ENCODE results near the gene MADD. TPM values are rescaled to one million over a fixed set of nuclear protein-coding genes. Genes with fewer than 3 reads are reported as not detected.

The MADD gene
- total RNA-seq, result 10 to 100 TPM; 54.4 to 67.3 TPM

- H3K9me3 Mint-ChIP-seq (ENCODE audit: low read depth), result no peaks in the 10 kb centered on the region
- peak within 1 kb of the TSS; percentile 98 for H3K27ac Mint-ChIP-seq
- DNase-seq (peak; percentile 94), ATAC-seq (peak; percentile 80)
- ChIA-PET POLR2A (interaction anchor here (1.0 kb wide), 1 partner anchor 55 kb away, joined by 4 read pairs; the partner anchor contains the start of gene DDB2), CTCF (interaction anchor here (1.7 kb wide), 1 partner anchor 21 kb away, joined by 11 read pairs; the partner anchor contains the start of gene ACP2)
- H3K4me1 Mint-ChIP-seq, result peaks cover 55% of the 10 kb centered on the region
- H3K27me3 Mint-ChIP-seq, result no peaks in the 10 kb centered on the region
- intact Hi-C loops (cut with DNase I, micrococcal nuclease), result loop anchor here (1.0 to 10.0 kb wide), 15 partner anchors 22 to 923 kb away; partner anchors contain the start of genes ACP2 (in 2 of the 2), FNBP4 (in 2 of the 2), SLC39A13 (in 2 of the 2) and ARHGAP1 (in 1 of the 2)
- peak within 1 kb of the TSS; percentile 76 for H3K4me3 Mint-ChIP-seq
- peaks cover 8% of the 10 kb centered on the region for H3K36me3 Mint-ChIP-seq (ENCODE audit: low read depth)
Measured at GRCh38 chr11:47269829-47270305, at the start of gene MADD. Gene MADD (plus strand): TSS chr11:47270133.

DNA sequence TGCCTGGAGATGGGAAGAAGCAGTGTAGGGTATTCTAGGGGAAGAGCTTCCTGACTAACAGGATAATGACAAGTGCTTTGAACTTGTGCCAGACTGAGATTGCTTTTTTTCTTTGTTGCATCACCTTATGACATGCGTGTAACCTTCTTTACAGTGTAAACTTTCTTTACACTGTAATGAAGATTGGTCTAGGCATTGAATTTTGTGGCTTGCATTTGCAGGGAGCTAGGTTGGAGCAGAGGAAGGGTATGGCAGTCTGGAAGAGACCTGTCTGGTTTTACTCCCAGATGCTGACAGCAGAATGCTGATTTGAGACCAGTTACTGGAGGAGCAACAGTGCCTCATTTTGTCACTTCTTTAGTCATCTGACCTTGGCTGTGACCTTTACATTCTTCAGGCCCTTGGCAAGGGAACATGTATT is 49.5 kb upstream of the MADD start:
- Mint-ChIP-seq H3K4me3 (no peak overlapping the region), H3K4me1 (peaks cover 44% of the 10 kb centered on the region)
- POLR2A ChIA-PET, result interaction anchor here (0.6 to 1.2 kb wide), 4 partner anchors 17 to 42 kb away, joined by 3 to 5 read pairs (median 3); partner anchors contain the start of gene ACP2

GRCh38 chr11:47222696-47223095 is 47.2 kb upstream of the MADD start:
- POLR2A ChIA-PET, result no interaction called here
- CTCF ChIA-PET, result interaction anchor here (1.4 to 3.1 kb wide), 2 partner anchors 12 to 26 kb away, joined by 4 to 13 read pairs; partner anchors contain the start of gene ACP2
- no peaks in the 10 kb centered on the region for H3K9me3 Mint-ChIP-seq (ENCODE audit: low read depth)
- intact Hi-C loops (cut with DNase I, micrococcal nuclease), result no loop called here
- H3K4me1 Mint-ChIP-seq, result peaks cover 48% of the 10 kb centered on the region
- H3K27ac Mint-ChIP-seq, result no peak overlapping the region
- no peak for DNase-seq
- no peaks in the 10 kb centered on the region for H3K27me3 Mint-ChIP-seq
- H3K4me3 Mint-ChIP-seq, result no peak overlapping the region
- H3K36me3 Mint-ChIP-seq (ENCODE audit: low read depth), result peaks cover 71% of the 10 kb centered on the region
- ATAC-seq, result no peak

More for the DNA sequence above, 49.5 kb upstream of the MADD start:
- Mint-ChIP-seq H3K27ac (peak overlapping the region; percentile 66), H3K27me3 (no peaks in the 10 kb centered on the region), H3K9me3 (ENCODE audit: low read depth) (no peaks in the 10 kb centered on the region), H3K36me3 (ENCODE audit: low read depth) (peaks cover 70% of the 10 kb centered on the region)
- peak; percentile 17 for ATAC-seq
- CTCF ChIA-PET, result interaction anchor here (0.8 to 3.1 kb wide), 2 partner anchors 15 to 192 kb away, joined by 3 to 13 read pairs; no protein-coding TSS in a partner anchor
- no peak for DNase-seq
- intact Hi-C loops (cut with DNase I, micrococcal nuclease), result no loop called here

GRCh38 chr11:47225552-47226400 is 44.2 kb upstream of the MADD start:
- Mint-ChIP-seq H3K36me3 (ENCODE audit: low read depth) (peaks cover 65% of the 10 kb centered on the region), H3K4me1 (peaks cover 26% of the 10 kb centered on the region), H3K9me3 (ENCODE audit: low read depth) (no peaks in the 10 kb centered on the region), H3K4me3 (peak overlapping the region; percentile 28), H3K27ac (peak overlapping the region; percentile 84), H3K27me3 (no peaks in the 10 kb centered on the region)
- ChIA-PET CTCF (no interaction called here), POLR2A (interaction anchor here (0.6 kb wide), 2 partner anchors 32 to 342 kb away, joined by 3 to 11 read pairs; no protein-coding TSS in a partner anchor)
- intact Hi-C loops (cut with DNase I, micrococcal nuclease), result loop anchor here in 1 of 2 experiments (1.0 kb wide), 1 partner anchor 9 kb away; no protein-coding TSS in a partner anchor
- ATAC-seq (peak; percentile 98), DNase-seq (peak; percentile 60)

GRCh38 chr11:47229161-47229560 is 40.8 kb upstream of the MADD start:
- Mint-ChIP-seq H3K9me3 (ENCODE audit: low read depth) (no peaks in the 10 kb centered on the region), H3K27ac (no peak overlapping the region), H3K36me3 (ENCODE audit: low read depth) (peaks cover 58% of the 10 kb centered on the region), H3K4me1 (peaks cover 28% of the 10 kb centered on the region), H3K4me3 (no peak overlapping the region), H3K27me3 (no peaks in the 10 kb centered on the region)
- POLR2A ChIA-PET, result no interaction called here
- intact Hi-C loops (cut with DNase I, micrococcal nuclease), result no loop called here
- no peak for DNase-seq
- no peak for ATAC-seq
- CTCF ChIA-PET, result interaction anchor here (1.4 kb wide), 1 partner anchor 15 kb away, joined by 3 read pairs; no protein-coding TSS in a partner anchor

DNA sequence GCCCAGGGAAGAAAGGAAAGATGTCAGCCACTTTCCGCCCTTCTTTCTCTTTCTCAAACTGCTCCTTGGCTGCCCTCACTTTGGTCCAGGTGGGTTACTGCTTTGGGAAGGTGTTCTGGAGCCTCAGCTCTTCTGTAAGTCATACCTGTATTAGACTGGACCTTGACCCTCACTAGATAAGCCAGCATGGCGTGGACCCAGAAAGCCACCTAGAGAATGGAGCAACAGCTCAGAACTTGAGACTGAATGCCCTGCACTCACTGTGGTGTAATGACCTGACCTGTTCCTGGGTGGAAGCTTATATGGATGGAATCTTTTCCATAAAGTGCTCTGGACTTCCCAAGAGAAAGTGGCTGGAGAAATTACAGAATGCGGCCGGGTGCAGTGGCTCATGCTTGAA is 36.9 kb upstream of the MADD start:
- H3K4me1 Mint-ChIP-seq, result peaks cover 28% of the 10 kb centered on the region
- no peaks in the 10 kb centered on the region for H3K27me3 Mint-ChIP-seq
- ATAC-seq, result no peak
- H3K36me3 Mint-ChIP-seq (ENCODE audit: low read depth), result peaks cover 53% of the 10 kb centered on the region
- no peaks in the 10 kb centered on the region for H3K9me3 Mint-ChIP-seq (ENCODE audit: low read depth)
- ChIA-PET CTCF (interaction anchor here (0.6 to 2.2 kb wide), 5 partner anchors 16 to 180 kb away, joined by 3 to 11 read pairs (median 5); partner anchors contain the start of gene ACP2), POLR2A (interaction anchor here (0.5 to 1.3 kb wide), 3 partner anchors 9 to 361 kb away, joined by 3 to 4 read pairs (median 3); partner anchors contain the start of genes C1QTNF4 and DDB2)
- DNase-seq, result no peak
- no peak overlapping the region for H3K27ac Mint-ChIP-seq
- intact Hi-C loops (cut with DNase I, micrococcal nuclease), result no loop called here
- H3K4me3 Mint-ChIP-seq, result no peak overlapping the region

DNA sequence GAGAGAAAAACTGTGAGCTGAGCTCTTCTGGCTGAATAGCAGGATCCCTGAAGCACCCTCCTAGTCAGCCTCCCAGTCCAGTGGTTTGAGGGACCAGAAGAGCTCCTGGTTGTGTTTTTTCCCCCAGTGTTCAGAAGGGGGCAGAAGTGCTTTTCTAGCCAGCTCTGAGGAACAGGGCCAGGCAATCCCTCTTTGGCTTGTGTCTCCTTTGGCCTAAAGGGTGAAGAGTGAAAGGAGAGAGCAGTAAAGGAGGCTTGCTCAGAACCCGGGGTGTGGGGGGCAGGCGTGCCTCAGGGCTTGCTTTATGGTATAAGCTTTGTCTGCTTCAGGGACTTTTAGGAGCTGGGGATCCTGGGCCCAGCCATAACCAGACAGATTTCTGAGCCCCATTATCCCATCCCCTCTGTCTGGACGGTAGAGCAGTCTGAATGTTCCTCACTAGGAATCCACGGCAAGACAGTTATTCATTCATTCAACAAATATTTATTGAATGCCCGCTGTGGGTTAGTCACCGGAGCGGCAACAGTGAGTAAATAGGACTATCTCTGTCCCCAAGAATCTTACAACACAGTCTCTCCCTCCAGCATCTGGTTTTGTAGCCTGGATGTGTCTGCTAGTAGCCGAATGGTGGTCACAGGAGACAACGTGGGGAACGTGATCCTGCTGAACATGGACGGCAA is 35.8 kb upstream of the MADD start:
- POLR2A ChIA-PET, result interaction anchor here (0.9 to 2.3 kb wide), 5 partner anchors 10 to 38 kb away, joined by 3 to 15 read pairs (median 4); partner anchors contain the start of genes ACP2 and DDB2
- Mint-ChIP-seq H3K9me3 (ENCODE audit: low read depth) (no peaks in the 10 kb centered on the region), H3K4me1 (peaks cover 28% of the 10 kb centered on the region), H3K4me3 (no peak overlapping the region), H3K36me3 (ENCODE audit: low read depth) (peaks cover 53% of the 10 kb centered on the region), H3K27me3 (no peaks in the 10 kb centered on the region), H3K27ac (peak overlapping the region; percentile 81)
- intact Hi-C loops (cut with DNase I, micrococcal nuclease), result no loop called here
- CTCF ChIA-PET, result interaction anchor here (0.7 to 2.2 kb wide), 8 partner anchors 9 to 333 kb away, joined by 3 to 13 read pairs (median 4); no protein-coding TSS in a partner anchor
- peak; percentile 31 for ATAC-seq
- DNase-seq, result peak; percentile 25

- peak; percentile 62 for DNase-seq
- peak overlapping the region; percentile 25 for H3K4me3 Mint-ChIP-seq
- H3K9me3 Mint-ChIP-seq (ENCODE audit: low read depth), result no peaks in the 10 kb centered on the region
- CTCF ChIA-PET, result interaction anchor here (0.6 to 2.2 kb wide), 5 partner anchors 14 to 91 kb away, joined by 3 to 13 read pairs (median 4); no protein-coding TSS in a partner anchor
- peak; percentile 71 for ATAC-seq
- H3K27ac Mint-ChIP-seq, result peak overlapping the region; percentile 81
- intact Hi-C loops (cut with DNase I, micrococcal nuclease), result no loop called here
- no peaks in the 10 kb centered on the region for H3K27me3 Mint-ChIP-seq
- H3K36me3 Mint-ChIP-seq (ENCODE audit: low read depth), result peaks cover 55% of the 10 kb centered on the region
- POLR2A ChIA-PET, result interaction anchor here (1.5 to 2.3 kb wide), 2 partner anchors 14 to 20 kb away, joined by 10 to 15 read pairs; partner anchors contain the start of genes ACP2 and DDB2
- peaks cover 28% of the 10 kb centered on the region for H3K4me1 Mint-ChIP-seq
Measured at GRCh38 chr11:47234669-47235100, 35.2 kb upstream of the MADD start.

DNA sequence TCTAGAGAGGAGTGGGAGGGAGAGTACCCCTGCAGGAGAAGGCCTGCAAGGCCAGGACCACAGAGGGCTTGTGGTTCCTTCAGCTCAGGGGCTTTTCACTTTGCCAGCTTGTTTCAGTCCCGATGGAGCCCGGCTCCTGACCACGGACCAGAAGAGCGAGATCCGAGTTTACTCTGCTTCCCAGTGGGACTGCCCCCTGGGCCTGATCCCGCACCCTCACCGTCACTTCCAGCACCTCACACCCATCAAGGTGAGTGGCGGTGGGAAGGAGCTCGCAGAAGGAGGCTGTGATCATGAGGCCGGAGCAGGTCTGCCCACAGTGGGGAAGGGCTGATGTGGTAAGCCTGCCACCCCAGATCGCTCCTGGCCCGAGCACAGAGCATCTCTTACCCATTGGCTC is 34.8 kb upstream of the MADD start:
- no peak overlapping the region for H3K4me3 Mint-ChIP-seq
- H3K9me3 Mint-ChIP-seq (ENCODE audit: low read depth), result no peaks in the 10 kb centered on the region
- ChIA-PET CTCF (interaction anchor here (0.6 to 2.2 kb wide), 7 partner anchors 13 to 91 kb away, joined by 3 to 13 read pairs (median 4); no protein-coding TSS in a partner anchor), POLR2A (interaction anchor here (1.5 to 2.3 kb wide), 3 partner anchors 14 to 21 kb away, joined by 4 to 15 read pairs (median 10); partner anchors contain the start of genes ACP2 and DDB2)
- peaks cover 28% of the 10 kb centered on the region for H3K4me1 Mint-ChIP-seq
- intact Hi-C loops (cut with DNase I, micrococcal nuclease), result no loop called here
- peak overlapping the region; percentile 81 for H3K27ac Mint-ChIP-seq
- H3K27me3 Mint-ChIP-seq, result no peaks in the 10 kb centered on the region
- peaks cover 60% of the 10 kb centered on the region for H3K36me3 Mint-ChIP-seq (ENCODE audit: low read depth)
- ATAC-seq (no peak), DNase-seq (no peak)

- intact Hi-C loops (cut with DNase I, micrococcal nuclease), result no loop called here
- peak; percentile 34 for DNase-seq
- Mint-ChIP-seq H3K4me1 (peaks cover 28% of the 10 kb centered on the region), H3K36me3 (ENCODE audit: low read depth) (peaks cover 60% of the 10 kb centered on the region), H3K9me3 (ENCODE audit: low read depth) (no peaks in the 10 kb centered on the region), H3K4me3 (no peak overlapping the region), H3K27ac (peak overlapping the region; percentile 34), H3K27me3 (no peaks in the 10 kb centered on the region)
- ChIA-PET POLR2A (interaction anchor here (1.3 to 1.5 kb wide), 2 partner anchors 12 to 23 kb away, joined by 4 to 8 read pairs; partner anchors contain the start of gene ACP2), CTCF (interaction anchor here (1.5 to 1.7 kb wide), 2 partner anchors 10 to 13 kb away, joined by 3 to 5 read pairs; no protein-coding TSS in a partner anchor)
- ATAC-seq, result no peak
Measured at GRCh38 chr11:47236482-47236881, 33.5 kb upstream of the MADD start.

All from activated CD4-positive, alpha-beta T cell treated with anti-CD3 and anti-CD28 coated beads for 36 hours (primary cell).